ENCODE measurements around the gene GSTM5.

- TF ChIP-seq CTCF (IDR thresholded peaks at IDR 0.05; ENCODE audit: insufficient read depth, low read depth, low read length) (no peak), EZH2 (IDR thresholded peaks at IDR 0.05; ENCODE audit: insufficient read depth, low read length) (no peak)
Observed at GRCh38 chr1:109765483-109765815, 53.4 kb downstream of the GSTM5 start.
